GM19193 (cell line): ENCODE data around the gene GDF10.

Experiments used
- POLR2A ChIP-seq: IDR thresholded peaks from 4 replicates; pipeline ENCODE4 v1.6.1; 2011; ENCODE audit not compliant: insufficient read depth, insufficient read length; ENCODE audit errors: extremely low read depth

GDF10 gene

GRCh38 chr10:47314416-47314970 lies 14.5 kb downstream of the GDF10 start:
- TF ChIP-seq POLR2A, result no peak

DNA sequence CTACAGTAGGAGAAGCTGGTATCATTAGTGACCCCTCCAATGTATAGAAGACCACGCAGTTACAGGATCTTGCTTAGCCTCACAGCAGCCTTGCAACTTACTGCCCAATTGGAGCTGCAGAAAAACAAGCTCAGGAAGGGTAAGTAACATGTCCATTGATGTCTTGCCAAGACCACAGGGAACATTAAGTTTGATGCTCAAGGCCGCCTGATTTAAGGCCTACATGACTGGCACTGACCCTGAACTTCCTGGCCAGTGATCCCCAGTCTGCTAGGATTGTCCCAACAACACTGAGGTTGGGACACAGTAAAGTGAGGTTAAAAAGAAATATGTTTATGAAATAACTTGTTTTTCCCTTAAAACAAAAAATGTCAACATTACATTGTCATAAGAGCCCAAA lies 15.4 kb downstream of the GDF10 start:
- no peak for TF ChIP-seq POLR2A

- TF ChIP-seq POLR2A, result no peak
Observed at GRCh38 chr10:47316131-47316530, 16.1 kb downstream of the GDF10 start.

DNA sequence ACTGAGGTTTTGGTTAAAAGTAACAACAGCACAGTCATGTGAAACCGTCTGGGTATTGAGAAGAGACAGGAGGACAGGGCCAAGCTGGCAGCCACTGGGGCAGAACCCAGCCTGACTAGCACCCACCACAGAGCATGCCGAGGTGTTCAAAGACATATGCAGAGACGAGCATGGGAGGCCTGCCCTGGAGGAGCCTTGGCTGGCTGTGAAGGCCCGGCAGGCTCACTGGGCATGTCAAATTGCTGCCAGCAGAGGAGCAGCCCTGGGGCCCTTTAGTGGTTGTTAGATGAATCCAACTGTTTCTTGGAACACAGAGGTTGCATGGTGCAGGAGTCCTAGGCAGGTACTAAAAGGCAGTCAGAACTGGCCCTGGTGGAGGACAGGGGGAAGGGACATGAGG lies 17.3 kb downstream of the GDF10 start:
- TF ChIP-seq POLR2A, result no peak

DNA sequence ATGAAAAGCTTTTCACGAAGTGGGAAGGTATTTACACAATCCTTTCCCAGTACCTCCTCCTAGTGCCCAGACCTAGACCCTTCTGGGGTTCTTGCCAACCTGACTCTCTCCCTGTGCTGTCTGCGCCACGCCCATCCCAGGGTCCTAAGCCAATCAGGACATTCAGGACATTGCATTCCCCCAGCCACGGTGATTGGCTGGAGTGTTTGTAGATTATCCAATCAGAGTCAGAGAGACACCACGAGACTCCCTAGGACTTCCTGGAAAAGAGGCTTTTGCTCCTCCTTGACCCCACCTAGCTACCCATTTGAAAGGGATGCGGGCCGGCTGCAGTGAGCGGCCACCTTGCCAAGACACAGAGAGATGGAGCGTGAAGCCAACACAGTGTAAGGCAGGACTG lies 18.7 kb downstream of the GDF10 start:
- TF ChIP-seq POLR2A, result no peak

GRCh38 chr10:47319784-47320183 lies 19.8 kb downstream of the GDF10 start:
- TF ChIP-seq POLR2A, result no peak

DNA sequence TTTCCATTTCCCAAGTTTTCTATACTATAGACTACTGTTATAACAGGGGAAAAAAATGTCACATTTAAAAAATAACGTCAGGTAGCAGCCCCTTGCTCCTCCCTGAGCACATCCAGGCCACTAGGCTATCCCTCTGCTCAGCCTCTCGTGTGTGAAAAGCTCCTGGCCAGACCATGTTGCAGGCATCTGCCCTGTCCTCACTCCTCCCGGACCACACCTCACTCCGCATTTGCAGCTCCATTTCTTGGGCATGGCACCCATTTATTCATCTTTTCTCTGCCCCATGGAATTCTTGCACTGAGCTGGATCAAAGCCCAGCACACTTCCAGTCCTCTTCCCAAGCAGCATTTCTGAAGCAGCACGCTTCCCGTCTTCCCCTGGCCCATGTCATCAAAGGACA lies 20.8 kb downstream of the GDF10 start:
- TF ChIP-seq POLR2A, result no peak

DNA sequence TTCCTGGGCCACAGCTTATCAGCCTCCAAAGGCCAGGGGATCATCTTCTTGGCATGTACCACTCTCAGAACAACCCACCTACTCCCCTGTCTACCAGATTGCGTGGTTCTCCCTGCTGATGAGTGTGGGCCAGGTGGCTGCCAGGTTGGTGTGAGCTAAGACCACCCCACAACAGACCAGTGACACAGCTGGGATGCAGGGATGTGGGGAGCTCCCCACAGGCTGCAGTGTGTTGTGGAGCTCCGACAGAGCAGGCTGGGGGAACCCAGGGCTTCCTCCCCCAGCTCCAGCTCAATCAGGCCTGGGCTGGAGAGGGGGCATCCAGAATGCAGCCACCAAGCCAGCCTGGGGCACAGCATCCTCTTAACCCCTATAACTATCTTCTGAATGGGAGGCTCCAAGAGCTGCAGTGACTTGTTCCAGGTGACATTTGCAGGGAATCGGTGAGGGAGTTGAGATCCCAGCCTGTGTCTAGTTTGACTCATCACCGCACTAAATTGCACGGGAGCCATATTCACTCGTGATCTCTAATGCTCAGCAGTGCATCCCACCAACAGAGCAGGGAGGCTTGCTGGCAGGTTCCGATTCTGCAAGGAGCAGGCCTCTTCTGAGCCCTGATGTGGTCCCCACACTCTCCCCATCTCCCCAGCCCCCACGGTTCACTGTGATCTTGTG lies 21.7 kb downstream of the GDF10 start:
- no peak for TF ChIP-seq POLR2A

DNA sequence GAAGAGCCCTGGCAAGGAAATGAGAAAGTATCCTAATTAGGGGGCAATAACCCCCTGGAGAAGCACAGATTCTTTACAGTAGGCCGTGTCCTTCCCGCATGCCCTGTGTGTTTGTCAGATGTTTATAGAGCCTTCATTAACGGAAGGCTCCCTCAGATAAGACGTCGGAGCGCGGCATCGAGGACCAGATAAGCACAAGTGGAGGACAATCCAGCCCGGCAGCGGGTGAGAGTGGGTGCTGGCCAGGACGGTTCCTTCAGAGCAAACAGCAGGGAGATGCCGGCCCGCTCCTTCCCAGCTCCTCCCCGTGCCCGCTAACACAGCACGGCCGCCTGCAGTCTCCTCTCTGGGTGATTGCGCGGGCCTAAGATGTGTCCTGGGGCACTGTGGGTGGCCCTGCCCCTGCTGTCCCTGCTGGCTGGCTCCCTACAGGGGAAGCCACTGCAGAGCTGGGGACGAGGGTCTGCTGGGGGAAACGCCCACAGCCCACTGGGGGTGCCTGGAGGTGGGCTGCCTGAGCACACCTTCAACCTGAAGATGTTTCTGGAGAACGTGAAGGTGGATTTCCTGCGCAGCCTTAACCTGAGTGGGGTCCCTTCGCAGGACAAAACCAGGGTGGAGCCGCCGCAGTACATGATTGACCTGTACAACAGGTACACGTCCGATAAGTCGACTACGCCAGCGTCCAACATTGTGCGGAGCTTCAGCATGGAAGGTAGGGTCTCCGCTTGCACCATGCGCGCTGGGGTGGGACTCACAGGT lies 22.5 kb downstream of the GDF10 start, which contains the start of gene GDF2:
Gene GDF2 (plus strand): TSS at position 155 of the 762 bp plus-strand sequence. CDS start 215 bp downstream, at position 370.
- no peak for TF ChIP-seq POLR2A

DNA sequence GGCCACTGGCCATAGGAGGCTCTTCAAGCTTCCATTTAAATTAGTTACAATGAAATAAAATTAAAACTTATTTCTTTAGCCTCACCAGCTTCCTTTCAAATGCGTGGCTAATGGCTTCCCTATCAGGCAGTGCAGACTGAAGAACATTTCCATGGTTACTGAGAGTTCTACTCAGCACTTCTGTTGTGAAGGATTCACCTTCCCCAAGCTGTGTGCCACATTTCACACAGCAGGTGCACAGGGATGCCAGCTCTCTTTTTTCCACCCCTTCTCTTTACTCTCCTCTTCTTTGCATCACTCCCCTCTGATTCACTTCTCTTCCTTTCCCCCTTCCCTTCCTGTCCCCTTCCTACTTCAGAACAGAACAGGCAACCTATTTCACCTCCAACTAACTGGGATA lies 23.1 kb downstream of the GDF10 start:
- TF ChIP-seq POLR2A, result no peak

DNA sequence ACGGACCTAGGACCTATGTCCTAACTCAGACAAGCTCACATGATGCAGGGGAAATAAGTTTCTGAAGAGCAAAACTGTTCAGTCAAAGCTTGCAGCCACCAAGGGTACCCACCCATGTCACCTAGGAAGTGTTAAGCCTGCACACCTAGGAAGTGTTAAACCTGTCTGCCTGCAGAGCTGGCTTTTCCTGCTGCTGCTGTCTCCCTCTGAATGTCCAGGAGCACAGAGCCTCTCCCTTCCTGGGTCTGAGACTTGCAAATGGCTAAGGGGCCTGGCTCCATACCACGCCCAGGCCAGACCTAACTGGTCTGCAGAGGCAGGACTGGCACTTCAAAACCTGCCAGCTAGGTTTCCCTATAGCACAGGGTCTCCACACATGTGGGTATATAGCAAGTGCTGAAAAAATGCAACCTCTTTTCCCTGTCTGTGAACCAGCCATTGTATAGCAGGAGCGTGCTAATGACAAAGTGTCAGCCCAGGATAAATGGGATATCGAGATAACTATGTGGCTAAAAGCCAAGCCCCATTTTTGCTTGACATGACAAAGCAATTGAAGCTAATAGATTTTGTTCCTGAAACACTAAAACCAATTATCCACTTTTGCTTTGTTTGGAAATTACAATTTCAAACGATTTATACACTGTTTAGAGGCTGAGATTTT lies 23.8 kb downstream of the GDF10 start:
- TF ChIP-seq POLR2A, result no peak

GRCh38 chr10:47325303-47326291 lies 25.6 kb downstream of the GDF10 start:
- TF ChIP-seq POLR2A, result no peak

GRCh38 chr10:47326306-47326926 lies 26.4 kb downstream of the GDF10 start:
- no peak for TF ChIP-seq POLR2A

GRCh38 chr10:47326927-47327330 lies 26.9 kb downstream of the GDF10 start:
- TF ChIP-seq POLR2A, result no peak
